SK-N-SH treated with all-trans-retinoic acid at 6 μM for 48 hours (cell line): ENCODE results near the gene SPTA1.

Experiments
- ARNTL ChIP-seq: fragments of 450-650 bp; formaldehyde crosslinking; IDR thresholded peaks from 2 replicates; pipeline ENCODE4 v1.5.0; 2020; ENCODE audit warnings: low read depth, mild to moderate bottlenecking, moderate library complexity, borderline replicate concordance
- BACH2 ChIP-seq: fragments of 250-450 bp; sonication (Bioruptor Pico); IDR thresholded peaks from 2 replicates; pipeline ENCODE4 v1.9.0; 2021; ENCODE audit warnings: mild to moderate bottlenecking, borderline replicate concordance
- CREB5 ChIP-seq: fragments of 250-450 bp; sonication (Bioruptor Pico); IDR thresholded peaks from 2 replicates; pipeline ENCODE4 v1.5.1; 2020; ENCODE audit warnings: low read depth, mild to moderate bottlenecking, moderate library complexity
- TF ChIP-seq, protein P1 (sequence below): fragments of 250-450 bp; sonication (Bioruptor Pico); IDR thresholded peaks from 2 replicates; pipeline ENCODE4 v1.8.0; 2020; ENCODE audit warnings: mild to moderate bottlenecking, moderate library complexity, borderline replicate concordance

GRCh38 chr1:158717344-158717743 is 30.8 kb upstream of the SPTA1 start:
- TF ChIP-seq, protein P1, sequence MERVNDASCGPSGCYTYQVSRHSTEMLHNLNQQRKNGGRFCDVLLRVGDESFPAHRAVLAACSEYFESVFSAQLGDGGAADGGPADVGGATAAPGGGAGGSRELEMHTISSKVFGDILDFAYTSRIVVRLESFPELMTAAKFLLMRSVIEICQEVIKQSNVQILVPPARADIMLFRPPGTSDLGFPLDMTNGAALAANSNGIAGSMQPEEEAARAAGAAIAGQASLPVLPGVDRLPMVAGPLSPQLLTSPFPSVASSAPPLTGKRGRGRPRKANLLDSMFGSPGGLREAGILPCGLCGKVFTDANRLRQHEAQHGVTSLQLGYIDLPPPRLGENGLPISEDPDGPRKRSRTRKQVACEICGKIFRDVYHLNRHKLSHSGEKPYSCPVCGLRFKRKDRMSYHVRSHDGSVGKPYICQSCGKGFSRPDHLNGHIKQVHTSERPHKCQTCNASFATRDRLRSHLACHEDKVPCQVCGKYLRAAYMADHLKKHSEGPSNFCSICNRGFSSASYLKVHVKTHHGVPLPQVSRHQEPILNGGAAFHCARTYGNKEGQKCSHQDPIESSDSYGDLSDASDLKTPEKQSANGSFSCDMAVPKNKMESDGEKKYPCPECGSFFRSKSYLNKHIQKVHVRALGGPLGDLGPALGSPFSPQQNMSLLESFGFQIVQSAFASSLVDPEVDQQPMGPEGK (CRISPR knock-in tag), result no peak
- TF ChIP-seq ARNTL (CRISPR knock-in tag) (no peak), BACH2 (CRISPR knock-in tag) (no peak), CREB5 (CRISPR knock-in tag) (no peak)
